Measurements from ENCODE around the gene PSMD11.

DNA sequence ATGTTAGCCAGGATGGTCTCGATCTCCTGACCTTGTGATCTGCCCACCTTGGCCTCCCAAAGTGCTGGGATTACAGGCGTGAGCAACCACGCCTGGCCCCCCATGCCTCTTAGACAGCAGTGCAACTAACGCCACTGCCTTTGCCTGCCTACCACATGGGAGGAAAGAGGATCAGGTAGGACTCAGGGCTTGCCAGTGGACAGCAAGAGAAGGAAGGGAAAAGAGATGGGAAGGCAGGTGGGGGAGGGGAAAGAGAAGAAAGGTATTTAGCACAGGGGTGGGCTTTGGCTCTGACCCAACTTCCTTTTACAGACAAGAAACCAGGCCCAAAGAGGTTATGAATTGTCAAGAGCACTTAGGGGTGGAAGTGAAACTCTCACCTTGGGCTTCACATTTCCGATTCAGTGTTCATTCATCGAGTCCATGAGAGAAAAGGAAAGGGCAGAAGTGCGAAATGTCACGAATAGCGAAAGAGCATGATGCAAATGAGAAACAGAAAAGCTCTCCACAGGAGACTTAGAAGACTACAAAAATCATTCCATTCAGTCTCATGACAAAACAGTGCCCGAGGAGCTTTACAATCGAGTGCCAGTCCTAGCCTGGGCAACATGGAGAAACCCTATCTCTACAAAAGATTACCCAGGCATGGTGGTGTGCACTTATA lies 78.8 kb downstream of the PSMD11 start:
- TF ChIP-seq, protein P1, sequence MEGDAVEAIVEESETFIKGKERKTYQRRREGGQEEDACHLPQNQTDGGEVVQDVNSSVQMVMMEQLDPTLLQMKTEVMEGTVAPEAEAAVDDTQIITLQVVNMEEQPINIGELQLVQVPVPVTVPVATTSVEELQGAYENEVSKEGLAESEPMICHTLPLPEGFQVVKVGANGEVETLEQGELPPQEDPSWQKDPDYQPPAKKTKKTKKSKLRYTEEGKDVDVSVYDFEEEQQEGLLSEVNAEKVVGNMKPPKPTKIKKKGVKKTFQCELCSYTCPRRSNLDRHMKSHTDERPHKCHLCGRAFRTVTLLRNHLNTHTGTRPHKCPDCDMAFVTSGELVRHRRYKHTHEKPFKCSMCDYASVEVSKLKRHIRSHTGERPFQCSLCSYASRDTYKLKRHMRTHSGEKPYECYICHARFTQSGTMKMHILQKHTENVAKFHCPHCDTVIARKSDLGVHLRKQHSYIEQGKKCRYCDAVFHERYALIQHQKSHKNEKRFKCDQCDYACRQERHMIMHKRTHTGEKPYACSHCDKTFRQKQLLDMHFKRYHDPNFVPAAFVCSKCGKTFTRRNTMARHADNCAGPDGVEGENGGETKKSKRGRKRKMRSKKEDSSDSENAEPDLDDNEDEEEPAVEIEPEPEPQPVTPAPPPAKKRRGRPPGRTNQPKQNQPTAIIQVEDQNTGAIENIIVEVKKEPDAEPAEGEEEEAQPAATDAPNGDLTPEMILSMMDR (IDR thresholded peaks at IDR 0.05): no peak
- no peak for TF ChIP-seq EP300 (IDR thresholded peaks at IDR 0.05)
